Ovary (tissue), 3 donors: ENCODE data around the gene MRTO4.

Experiments
- POLR2A ChIP-seq: fragments of 450-650 bp; IDR thresholded peaks from one replicate; pipeline ENCODE4 v1.6.1; 2017; ENCODE audit warnings: antibody characterized with exemption, mild to moderate bottlenecking, moderate library complexity
- TF ChIP-seq, protein P1 (sequence below), 3 donors: fragments of 450-650 bp in 2 of 3; fragments of 200-600 bp in 1 of 3; IDR thresholded peaks; one replicate each; pipeline versions ENCODE4 v1.5.1 to v1.8.0; 2016 to 2022; ENCODE audit warnings: antibody characterized with exemption in 3 of 3, mild to moderate bottlenecking in 1 of 3
- donor health status: DM: no; HTN: no; CAD: no.

DNA sequence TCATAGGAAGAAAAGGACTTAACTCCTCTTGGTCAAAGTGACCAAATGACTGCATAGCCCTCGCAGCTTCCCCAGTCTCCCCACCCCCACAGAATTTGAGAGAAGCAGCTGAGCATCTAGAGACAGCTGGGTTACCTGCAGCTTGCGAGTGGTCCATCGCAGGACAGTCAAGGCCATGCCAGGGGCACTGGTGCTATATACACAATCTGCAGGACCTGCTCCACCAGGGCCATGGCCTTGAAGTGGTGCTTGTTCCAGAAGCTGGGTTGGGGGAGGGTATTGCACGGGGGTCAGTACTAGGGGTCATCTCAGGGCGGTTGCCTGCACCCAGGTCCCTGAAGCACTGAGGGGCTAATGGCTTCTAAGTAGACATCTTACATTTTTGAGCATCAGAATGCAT is 10.4 kb downstream of the MRTO4 start:
- TF ChIP-seq POLR2A, result no peak
- TF ChIP-seq, protein P1, sequence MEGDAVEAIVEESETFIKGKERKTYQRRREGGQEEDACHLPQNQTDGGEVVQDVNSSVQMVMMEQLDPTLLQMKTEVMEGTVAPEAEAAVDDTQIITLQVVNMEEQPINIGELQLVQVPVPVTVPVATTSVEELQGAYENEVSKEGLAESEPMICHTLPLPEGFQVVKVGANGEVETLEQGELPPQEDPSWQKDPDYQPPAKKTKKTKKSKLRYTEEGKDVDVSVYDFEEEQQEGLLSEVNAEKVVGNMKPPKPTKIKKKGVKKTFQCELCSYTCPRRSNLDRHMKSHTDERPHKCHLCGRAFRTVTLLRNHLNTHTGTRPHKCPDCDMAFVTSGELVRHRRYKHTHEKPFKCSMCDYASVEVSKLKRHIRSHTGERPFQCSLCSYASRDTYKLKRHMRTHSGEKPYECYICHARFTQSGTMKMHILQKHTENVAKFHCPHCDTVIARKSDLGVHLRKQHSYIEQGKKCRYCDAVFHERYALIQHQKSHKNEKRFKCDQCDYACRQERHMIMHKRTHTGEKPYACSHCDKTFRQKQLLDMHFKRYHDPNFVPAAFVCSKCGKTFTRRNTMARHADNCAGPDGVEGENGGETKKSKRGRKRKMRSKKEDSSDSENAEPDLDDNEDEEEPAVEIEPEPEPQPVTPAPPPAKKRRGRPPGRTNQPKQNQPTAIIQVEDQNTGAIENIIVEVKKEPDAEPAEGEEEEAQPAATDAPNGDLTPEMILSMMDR (IDR thresholded peaks at IDR 0.05), result no peak
